ENCODE measurements around the gene PNPLA2. TPM values are rescaled to one million over a fixed set of nuclear protein-coding genes. Genes with fewer than 3 reads are reported as not detected.

PNPLA2 gene
- total and polyA plus RNA-seq, 2 of the 8 experiments (the other 6 are each of a cell fraction or from before 2014, with no cell fraction given), result 30.9 to 62.1 TPM

- no peak for FAIRE-seq
- CTCF ChIA-PET (ENCODE audit: partially characterized antibody), result interaction anchor here (0.6 to 6.3 kb wide), 12 partner anchors 13 to 181 kb away, joined by 3 to 35 read pairs (median 5); no protein-coding TSS in a partner anchor
- no peaks in the 10 kb centered on the region for H3K9me3 ChIP-seq (ENCODE audit: insufficient read depth in 2 of 2, low read depth in 1 of 2, low read length in 1 of 2)
Observed at GRCh38 chr11:870418-870817, 51.7 kb downstream of the PNPLA2 start.

More at GRCh38 chr11:870418-870817, 51.7 kb downstream of the PNPLA2 start:
- Histone ChIP-seq H4K20me1 (replicated peaks in 1 of 2; ENCODE audit: control insufficient read depth in 1 of 2, insufficient read depth in 2 of 2, low read length in 2 of 2) (peaks cover 13 to 33% of the 10 kb centered on the region in 2 experiments), H3K4me2 (ENCODE audit: insufficient read depth in 1 of 2, low read depth in 2 of 2, low read length in 2 of 2) (no peak overlapping the region), H2BK20ac (ENCODE audit: low read length) (no peak overlapping the region), H3K79me2 (ENCODE audit: control insufficient read depth in 1 of 2, insufficient read depth in 2 of 2, low read length in 2 of 2) (no peaks in the 10 kb centered on the region), H3K56ac (replicated peaks; ENCODE audit: insufficient read length, low read depth, low read length) (no peak overlapping the region), H3K4me3 (ENCODE audit: extremely low read depth in 1 of 4, insufficient read depth in 2 of 4, low read depth in 3 of 4, low read length in 4 of 4) (no peak overlapping the region), H4K5ac (ENCODE audit: insufficient read length, low read depth, low read length) (no peak overlapping the region), H2AFZ (ENCODE audit: low read length) (no peak overlapping the region), H3K9ac (replicated peaks in 1 of 4; ENCODE audit: extremely low read depth in 1 of 4, low read depth in 3 of 4, low read length in 3 of 4) (no peak overlapping the region), H4K91ac (replicated peaks; ENCODE audit: insufficient read length, low read length) (no peak overlapping the region), H3K23me2 (ENCODE audit: low read depth, low read length) (no peaks in the 10 kb centered on the region), H3K4ac (replicated peaks; ENCODE audit: insufficient read length, low read depth, low read length) (no peak overlapping the region), H3K27me3 (replicated peaks in 1 of 4; ENCODE audit: control insufficient read depth in 3 of 4, extremely low read depth in 1 of 4, insufficient read depth in 3 of 4, low read length in 3 of 4) (no peaks in the 10 kb centered on the region), H2BK120ac (replicated peaks; ENCODE audit: low read depth, low read length) (no peak overlapping the region), H3K27ac (ENCODE audit: low read depth, low read length) (no peak overlapping the region), H3K14ac (ENCODE audit: insufficient read length) (no peak overlapping the region), H3K36me3 (ENCODE audit: control insufficient read depth in 2 of 4, insufficient read depth in 4 of 4, low read length in 3 of 4) (peaks cover 0 to 4% (median 0%) of the 10 kb centered on the region in 4 experiments; a peak in 3 of 8 replicates), H3K23ac (ENCODE audit: insufficient read length) (no peak overlapping the region), H3K4me1 (replicated peaks in 1 of 4; ENCODE audit: control insufficient read depth in 3 of 4, insufficient read depth in 4 of 4, low read length in 3 of 4) (peaks cover 0 to 11% (median 7%) of the 10 kb centered on the region in 4 experiments; a peak in 5 of 7 replicates), H2BK15ac (ENCODE audit: low read length) (no peak overlapping the region), H3K79me1 (ENCODE audit: low read depth, low read length) (no peaks in the 10 kb centered on the region), H3K18ac (ENCODE audit: extremely low read depth, low read length) (no peak overlapping the region), H2BK5ac (ENCODE audit: low read depth, low read length) (no peak overlapping the region), H2BK12ac (ENCODE audit: low read depth, low read length) (no peak overlapping the region), H2AK5ac (ENCODE audit: low read depth, low read length) (no peak overlapping the region), H4K8ac (ENCODE audit: extremely low read depth, insufficient read depth, low read length) (no peak overlapping the region; the same call in 1 of the 2 replicates)
- no peak for DNase-seq (ENCODE audit: low read depth in 1 of 2, low spot score in 2 of 2)
- 74% methylated on average over 8 of the region's 8 CpGs; no CpG with 5 or more reads in 1 of the 2 experiments for WGBS, 2 experiments (ENCODE audit: extremely low coverage in 1 of 2, insufficient coverage in 1 of 2, insufficient read length in 1 of 2, insufficient replicate concordance in 2 of 2, low coverage in 1 of 2, low lambda C conversion rate in 2 of 2, missing lambda C conversion rate in 1 of 2)
- POLR2A ChIA-PET (ENCODE audit: partially characterized antibody), result interaction anchor here (1.2 to 1.7 kb wide), 2 partner anchors 10 to 19 kb away, joined by 4 to 5 read pairs; no protein-coding TSS in a partner anchor
- no peak for TF ChIP-seq PHF8 (conservative IDR thresholded peaks at IDR 0.05; ENCODE audit: low read depth, low read length)

Measured in H1 (cell line).